Activated T-helper 9 cell treated with anti-CD3 and anti-CD28 coated beads, Interleukin-2, amount 50 U/mL, for 16 hours (primary cell): ENCODE measurements around the gene LRRC8E.
"Not testable (repeated sequence)": the region's sequence is repeated elsewhere in the genome, so short reads cannot be mapped to it uniquely, and the experiment has no call there.

Experiments used
- DNase-seq: peaks from one replicate; pipeline ENCODE4 v3.0.0-alpha.2; 2020; ENCODE audit warnings: low read depth

The LRRC8E gene

GRCh38 chr19:7887408-7888144 lies 734 bp upstream of the LRRC8E start:
- DNase-seq, result no peak

DNA sequence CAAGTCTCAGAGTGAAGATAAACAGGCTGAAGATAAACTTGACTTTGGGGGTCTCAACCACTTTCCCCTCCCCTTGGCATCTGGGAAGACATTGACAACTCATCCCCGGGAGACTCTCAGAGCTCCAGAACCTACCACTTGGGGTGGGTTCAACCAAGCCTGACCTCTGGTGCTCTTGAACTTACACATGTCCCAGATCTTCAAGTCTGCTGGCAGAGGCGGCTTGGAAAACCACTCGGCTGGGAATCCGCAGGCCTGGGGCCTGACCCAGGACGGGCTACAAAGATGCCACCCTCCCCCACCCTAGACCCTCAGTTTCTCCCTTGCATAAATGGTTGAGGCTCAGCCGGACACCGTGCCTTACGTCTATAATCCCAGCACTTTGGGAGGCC lies 512 bp downstream of the LRRC8E start:
- DNase-seq, result no peak

DNA sequence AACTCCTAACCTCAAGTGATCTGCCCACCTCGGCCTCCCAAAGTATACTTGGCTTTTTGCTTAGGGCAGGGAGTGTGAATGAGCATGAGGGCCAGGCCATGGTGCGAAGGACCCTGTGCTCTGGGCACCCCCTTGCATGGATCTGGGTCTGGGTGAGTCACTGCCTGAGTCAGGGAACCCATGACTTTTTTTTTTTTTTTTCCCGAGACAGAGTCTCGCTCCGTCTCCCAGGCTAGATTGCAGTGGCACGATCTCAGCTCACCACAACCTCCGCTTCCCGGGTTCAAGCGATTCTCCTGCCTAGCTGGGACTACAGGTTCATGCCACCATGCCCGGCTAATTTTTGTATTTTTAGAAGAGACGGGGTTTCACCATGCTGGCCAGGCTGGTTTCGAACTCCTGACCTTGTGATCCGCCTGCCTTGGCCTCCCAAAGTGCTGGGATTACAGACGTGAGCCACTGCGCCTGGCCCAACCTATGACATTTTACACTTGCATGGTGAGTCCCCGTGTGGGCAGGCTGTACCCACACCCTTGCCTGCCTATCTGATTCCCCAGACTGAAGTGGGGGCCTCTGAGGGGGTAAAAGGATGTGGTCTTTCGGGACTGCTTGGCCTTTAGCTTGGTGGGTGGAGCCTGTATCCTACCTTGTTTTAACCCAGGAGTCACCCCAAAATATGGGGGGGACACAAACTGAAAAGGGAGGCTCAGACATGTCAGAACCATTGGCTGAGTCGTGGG lies 5.2 kb downstream of the LRRC8E start:
- not testable (repeated sequence) for DNase-seq

GRCh38 chr19:7894612-7895309 lies 6.5 kb downstream of the LRRC8E start:
- DNase-seq, result no peak

DNA sequence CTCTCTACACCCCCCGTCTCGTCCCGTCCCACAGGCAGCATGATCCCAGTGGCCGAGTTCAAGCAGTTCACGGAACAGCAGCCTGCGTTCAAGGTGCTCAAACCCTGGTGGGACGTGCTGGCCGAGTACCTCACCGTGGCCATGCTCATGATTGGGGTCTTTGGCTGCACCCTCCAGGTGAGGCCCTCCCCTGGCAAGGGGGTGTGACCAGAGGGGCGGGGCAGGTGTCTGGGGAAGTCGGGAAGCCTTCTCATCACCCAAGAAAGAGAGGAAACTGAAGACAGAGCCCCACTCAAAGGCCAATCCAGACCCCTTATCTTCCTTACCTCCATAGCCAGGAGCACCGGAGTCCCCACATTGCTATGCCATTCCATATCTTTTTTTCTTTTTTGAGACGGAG lies 7.3 kb downstream of the LRRC8E start:
- DNase-seq, result no peak

DNA sequence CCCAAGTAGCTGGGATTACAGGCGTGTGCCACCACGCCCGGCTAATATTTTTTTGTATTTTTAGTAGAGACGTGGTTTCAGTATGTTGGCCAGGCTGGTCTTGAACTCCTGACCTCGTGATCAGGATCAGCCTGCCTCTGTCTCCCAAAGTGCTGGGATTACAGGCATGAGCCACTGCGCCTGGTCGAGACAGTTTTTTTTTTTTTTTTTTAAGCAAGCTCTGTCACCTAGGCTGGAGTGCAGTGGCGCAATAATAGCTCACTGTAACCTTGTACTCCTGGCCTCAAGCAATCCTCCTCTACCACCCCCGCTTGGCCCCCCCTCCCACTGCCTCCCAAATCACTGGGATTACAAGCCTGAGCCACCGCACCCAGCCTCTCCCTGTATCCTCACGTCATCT lies 9.0 kb downstream of the LRRC8E start:
- DNase-seq, result no peak

DNA sequence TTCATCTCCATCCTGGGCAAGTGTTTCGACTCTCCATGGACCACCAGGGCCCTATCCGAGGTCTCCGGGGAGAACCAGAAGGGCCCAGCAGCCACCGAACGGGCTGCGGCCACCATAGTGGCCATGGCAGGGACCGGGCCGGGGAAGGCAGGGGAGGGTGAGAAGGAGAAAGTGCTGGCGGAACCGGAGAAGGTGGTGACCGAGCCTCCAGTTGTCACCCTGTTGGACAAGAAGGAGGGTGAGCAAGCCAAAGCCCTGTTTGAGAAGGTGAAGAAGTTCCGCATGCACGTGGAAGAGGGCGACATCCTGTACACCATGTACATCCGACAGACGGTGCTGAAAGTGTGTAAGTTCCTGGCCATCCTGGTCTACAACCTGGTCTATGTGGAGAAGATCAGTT lies 10.7 kb downstream of the LRRC8E start:
- DNase-seq, result no peak

GRCh38 chr19:7899751-7900378 lies 11.6 kb downstream of the LRRC8E start:
- no peak for DNase-seq

DNA sequence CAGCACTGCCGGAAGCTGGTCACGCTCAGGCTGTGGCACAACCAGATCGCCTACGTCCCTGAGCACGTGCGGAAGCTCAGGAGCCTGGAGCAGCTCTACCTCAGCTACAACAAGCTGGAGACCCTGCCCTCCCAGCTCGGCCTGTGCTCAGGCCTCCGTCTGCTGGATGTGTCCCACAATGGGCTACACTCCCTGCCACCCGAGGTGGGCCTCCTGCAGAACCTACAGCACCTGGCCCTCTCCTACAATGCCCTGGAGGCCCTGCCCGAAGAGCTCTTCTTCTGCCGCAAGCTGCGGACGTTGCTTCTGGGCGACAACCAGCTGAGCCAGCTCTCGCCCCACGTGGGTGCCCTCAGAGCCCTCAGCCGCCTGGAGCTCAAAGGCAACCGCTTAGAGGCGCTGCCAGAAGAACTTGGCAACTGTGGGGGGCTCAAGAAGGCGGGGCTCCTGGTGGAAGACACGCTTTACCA lies 12.1 kb downstream of the LRRC8E start:
- no peak for DNase-seq

DNA sequence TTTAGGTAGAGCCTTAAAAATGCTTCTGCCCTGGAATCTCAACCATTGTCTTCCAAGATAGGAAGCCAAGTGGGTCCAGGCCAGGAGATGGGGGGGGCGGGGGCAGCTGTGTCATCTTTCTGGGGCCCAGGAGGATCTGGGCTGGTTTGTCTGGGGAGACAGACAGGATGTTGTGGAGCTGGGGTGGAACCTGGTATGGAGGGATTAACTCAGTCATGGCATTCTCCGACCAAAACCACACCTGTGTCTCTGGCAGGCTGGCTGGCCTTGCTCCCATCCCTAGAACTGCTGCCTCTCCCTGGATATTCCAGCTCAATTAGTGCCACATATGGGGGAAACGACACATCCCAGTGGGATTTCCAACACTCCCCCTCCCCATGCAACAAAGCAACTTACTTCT lies 12.6 kb downstream of the LRRC8E start:
- DNase-seq, result no peak

GRCh38 chr19:7901337-7901736 lies 13.0 kb downstream of the LRRC8E start:
- no peak for DNase-seq

DNA sequence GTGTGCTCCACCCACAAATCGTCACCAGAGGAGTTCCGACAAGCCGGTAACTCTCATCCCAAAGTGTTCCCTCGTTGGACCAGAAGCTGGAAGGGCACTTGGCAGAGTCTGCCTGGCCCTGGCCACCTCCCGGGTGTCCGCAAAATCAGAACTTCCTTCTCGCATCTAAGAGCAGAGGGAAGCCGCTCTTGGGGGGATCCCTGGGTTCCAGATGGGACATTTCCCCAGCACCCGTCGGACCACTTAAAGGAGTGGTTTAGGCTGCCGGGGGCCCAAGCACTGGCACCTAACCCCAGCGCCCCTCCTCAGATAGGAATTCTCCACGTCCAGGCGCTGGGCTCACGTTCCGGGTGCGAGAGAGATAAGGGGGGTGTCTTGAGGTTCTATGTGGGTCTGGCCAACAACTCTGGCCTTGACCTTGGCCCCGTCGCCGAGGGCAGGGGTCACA lies 14.5 kb downstream of the LRRC8E start:
- no peak for DNase-seq

- DNase-seq, result peak; percentile 100
These were observed 15.1 kb downstream of the LRRC8E start, which contains the start of gene MAP2K7 for GRCh38 chr19:7903244-7904073. Gene MAP2K7 (plus strand): TSS chr19:7903877. CDS start chr19:7903945, 68 bp downstream.

GRCh38 chr19:7904074-7905020 lies 16.0 kb downstream of the LRRC8E start:
- peak; percentile 46 for DNase-seq

DNA sequence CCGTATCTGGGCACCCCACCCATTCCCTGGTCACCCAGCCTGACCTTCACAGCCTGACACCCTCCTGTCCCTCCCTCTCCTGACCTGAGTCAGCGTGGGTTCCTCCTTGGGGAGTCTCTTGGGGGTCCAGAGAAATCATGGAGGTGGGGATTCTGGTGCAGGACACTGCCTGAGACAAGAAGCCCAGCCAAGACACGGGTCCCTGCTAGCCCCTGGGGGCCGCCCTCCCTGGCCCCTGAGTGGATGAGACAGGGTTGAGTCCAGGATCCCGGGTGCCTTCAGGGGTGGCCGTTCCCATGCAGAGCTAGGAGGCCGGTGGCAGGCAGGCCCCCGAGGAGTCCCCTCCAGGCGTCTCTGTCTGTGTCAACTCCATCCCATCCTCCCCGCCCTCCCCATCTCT lies 17.0 kb downstream of the LRRC8E start:
- DNase-seq, result no peak

GRCh38 chr19:7905859-7906258 lies 17.5 kb downstream of the LRRC8E start:
- no peak for DNase-seq

DNA sequence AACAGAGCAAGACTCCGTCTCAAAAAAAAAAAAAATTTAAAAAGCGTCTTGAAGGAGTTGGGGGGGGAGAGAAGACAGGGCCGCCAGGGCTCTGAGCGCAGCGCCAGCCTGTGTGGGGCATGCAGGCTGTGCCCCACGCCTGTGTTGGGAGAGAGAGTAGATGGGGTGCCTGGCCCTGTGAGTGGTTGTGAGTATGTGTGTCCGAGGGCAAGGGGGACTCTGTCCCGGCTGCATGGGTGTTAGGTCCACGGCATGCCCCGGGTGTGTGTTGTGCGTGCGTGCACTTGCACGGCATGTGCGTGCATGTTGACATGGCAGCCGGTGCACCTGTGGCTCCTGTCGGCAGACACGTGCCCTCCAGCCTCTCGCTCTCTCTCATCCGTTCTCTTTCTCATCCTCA lies 18.8 kb downstream of the LRRC8E start:
- no peak for DNase-seq

DNA sequence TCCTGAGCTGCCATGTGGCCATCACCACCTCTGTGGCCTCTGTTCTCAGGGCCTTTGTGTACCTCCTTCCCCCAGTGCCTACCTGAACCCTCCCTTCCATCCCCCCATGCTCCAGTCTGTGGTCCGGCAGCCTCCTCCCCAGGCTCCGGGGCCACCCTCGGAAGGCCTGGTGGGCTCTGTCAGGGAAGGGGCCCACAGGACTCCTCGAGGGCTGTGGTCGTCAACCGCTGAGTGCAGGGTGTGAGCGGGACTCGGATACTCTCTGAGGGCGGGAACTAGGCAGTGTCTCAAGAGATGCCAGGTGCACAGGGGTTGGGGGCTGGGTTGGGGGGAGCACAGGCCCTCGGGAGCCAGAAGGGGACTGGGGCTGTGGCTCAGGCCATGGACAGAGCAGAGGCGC lies 19.2 kb downstream of the LRRC8E start:
- no peak for DNase-seq

- no peak for DNase-seq
These were observed 19.9 kb downstream of the LRRC8E start for GRCh38 chr19:7908078-7908699.
